Coronary artery (tissue), 2 donors: Measurements from ENCODE around the gene TM7SF2.

Source experiments
- DNase-seq: peaks from one replicate; pipeline ENCODE4 v3.0.0-alpha.2; 2017; ENCODE audit warnings: low spot score
- H3K27ac ChIP-seq, 2 donors: fragments of 200-600 bp; sonication (generic); one replicate each; pipeline ENCODE4 v1.5.1; 2016 to 2019
- H3K4me3 ChIP-seq: fragments of 200-600 bp; sonication (generic); 2 replicates; pipeline ENCODE4 v1.5.1; 2016; ENCODE audit warnings: mild to moderate bottlenecking, moderate library complexity
- TF ChIP-seq, protein P1 (sequence below): fragments of 200-600 bp; sonication (generic); IDR thresholded peaks from one replicate; pipeline ENCODE4 v1.5.1; 2019; ENCODE audit warnings: antibody characterized with exemption

The TM7SF2 gene

GRCh38 chr11:65083134-65083833 is 28.4 kb upstream of the TM7SF2 start:
- TF ChIP-seq, protein P1, sequence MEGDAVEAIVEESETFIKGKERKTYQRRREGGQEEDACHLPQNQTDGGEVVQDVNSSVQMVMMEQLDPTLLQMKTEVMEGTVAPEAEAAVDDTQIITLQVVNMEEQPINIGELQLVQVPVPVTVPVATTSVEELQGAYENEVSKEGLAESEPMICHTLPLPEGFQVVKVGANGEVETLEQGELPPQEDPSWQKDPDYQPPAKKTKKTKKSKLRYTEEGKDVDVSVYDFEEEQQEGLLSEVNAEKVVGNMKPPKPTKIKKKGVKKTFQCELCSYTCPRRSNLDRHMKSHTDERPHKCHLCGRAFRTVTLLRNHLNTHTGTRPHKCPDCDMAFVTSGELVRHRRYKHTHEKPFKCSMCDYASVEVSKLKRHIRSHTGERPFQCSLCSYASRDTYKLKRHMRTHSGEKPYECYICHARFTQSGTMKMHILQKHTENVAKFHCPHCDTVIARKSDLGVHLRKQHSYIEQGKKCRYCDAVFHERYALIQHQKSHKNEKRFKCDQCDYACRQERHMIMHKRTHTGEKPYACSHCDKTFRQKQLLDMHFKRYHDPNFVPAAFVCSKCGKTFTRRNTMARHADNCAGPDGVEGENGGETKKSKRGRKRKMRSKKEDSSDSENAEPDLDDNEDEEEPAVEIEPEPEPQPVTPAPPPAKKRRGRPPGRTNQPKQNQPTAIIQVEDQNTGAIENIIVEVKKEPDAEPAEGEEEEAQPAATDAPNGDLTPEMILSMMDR = no peak
- Histone ChIP-seq H3K27ac (peak overlapping the region; percentile 94 to 97), H3K4me3 (peak overlapping the region; percentile 85)
- no peak for DNase-seq

- Histone ChIP-seq H3K27ac (peak within 1 kb of the TSS; percentile 94 to 97), H3K4me3 (peak within 1 kb of the TSS; percentile 85)
- peak; percentile 94 for DNase-seq
- TF ChIP-seq, protein P1 = no peak
Observed at GRCh38 chr11:65083834-65084597, 27.7 kb upstream of the TM7SF2 start, which contains the start of the genes CDCA5 and ZFPL1. CDCA5 (minus strand) TSS chr11:65084040; CDS start chr11:65083978, 62 bp downstream. ZFPL1 (plus strand) TSS chr11:65084222; CDS start chr11:65084699, 477 bp downstream.

- DNase-seq = no peak
- Histone ChIP-seq H3K27ac (peak overlapping the region; percentile 94 to 97), H3K4me3 (peak overlapping the region; percentile 85)
- TF ChIP-seq, protein P1 = no peak
Observed at GRCh38 chr11:65084598-65085375, 26.9 kb upstream of the TM7SF2 start.

DNA sequence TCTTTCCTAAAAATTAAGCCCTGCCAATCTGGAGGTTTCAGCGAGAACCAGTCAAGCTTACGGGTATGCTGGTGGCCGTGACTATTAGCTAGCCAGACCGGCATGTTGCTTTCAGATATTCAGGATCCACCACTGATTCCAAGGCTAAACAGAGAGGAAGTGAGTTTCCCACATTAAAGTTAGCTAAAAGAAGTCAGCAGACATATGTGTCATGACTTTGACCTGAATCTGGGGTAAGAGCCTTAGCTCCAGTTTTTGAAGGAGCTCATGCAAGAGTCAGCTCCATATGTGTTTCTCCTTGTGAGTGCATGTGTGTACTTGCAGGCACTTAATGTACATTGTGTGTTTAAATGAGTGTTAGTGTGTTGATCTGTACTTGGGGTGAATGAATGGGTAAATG is 26.2 kb upstream of the TM7SF2 start:
- Histone ChIP-seq H3K4me3 (no peak overlapping the region), H3K27ac (no peak overlapping the region)
- TF ChIP-seq, protein P1 = no peak
- DNase-seq = no peak

- Histone ChIP-seq H3K27ac (no peak overlapping the region), H3K4me3 (no peak overlapping the region)
- DNase-seq = no peak
- TF ChIP-seq, protein P1 = no peak
Observed at GRCh38 chr11:65086809-65087208, 24.9 kb upstream of the TM7SF2 start.

DNA sequence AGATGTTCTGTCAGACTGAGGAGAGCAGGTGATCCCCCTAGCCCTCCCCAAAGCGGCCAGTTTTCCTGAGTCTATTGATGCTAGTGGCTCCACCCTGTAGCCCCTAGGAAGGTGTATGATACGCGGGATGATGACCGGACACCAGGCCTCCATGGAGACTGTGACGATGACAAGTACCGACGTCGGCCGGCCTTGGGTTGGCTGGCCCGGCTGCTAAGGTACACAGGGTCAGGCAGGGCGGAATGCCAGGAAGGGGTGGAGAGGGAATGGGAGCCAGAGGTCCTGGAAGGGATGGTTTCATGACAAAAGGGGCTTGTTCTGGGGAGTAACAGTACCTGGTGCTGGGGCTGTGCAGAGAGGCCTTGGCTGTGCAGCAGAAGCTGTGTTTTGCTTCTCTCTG is 24.5 kb upstream of the TM7SF2 start:
- DNase-seq = no peak
- TF ChIP-seq, protein P1 = no peak
- H3K4me3 ChIP-seq = no peak overlapping the region
- H3K27ac ChIP-seq = no peak overlapping the region
